CD14-positive monocyte (primary cell): ENCODE measurements around the gene SLC26A9. TPM values are rescaled to one million over a fixed set of nuclear protein-coding genes. Genes with fewer than 3 reads are reported as not detected.

Source experiments
- DNase-seq, 3 donors: peaks; one replicate each; pipeline ENCODE4 v3.0.0-alpha.2; 2011 to 2022
- H2AFZ ChIP-seq: 2 replicates; pipeline ENCODE4 v1.6.0; 2012; ENCODE audit warnings: mild to moderate bottlenecking, low read depth, low read length, inconsistent platforms; ENCODE audit not compliant: insufficient read depth, poor library complexity, severe bottlenecking
- H3K27ac ChIP-seq, 2 donors: 1 replicate in 1 of 2; 2 replicates in 1 of 2; pipeline ENCODE4 v1.5.1; 2012 to 2013; ENCODE audit warnings: low read length in 2 of 2, control low read depth in 1 of 2, inconsistent platforms in 1 of 2, low read depth in 1 of 2, mild to moderate bottlenecking in 1 of 2
- H3K27me3 ChIP-seq, 2 donors: one replicate each; pipeline versions ENCODE4 v1.6.0 to v1.6.1; 2011 to 2013; ENCODE audit warnings: low read length in 2 of 2; ENCODE audit not compliant: control insufficient read depth in 2 of 2, insufficient read depth in 2 of 2
- H3K36me3 ChIP-seq, 2 donors: replicated peaks in 1 of 2; 1 replicate in 1 of 2; 2 replicates in 1 of 2; pipeline versions ENCODE4 v1.5.1 to v1.6.1; 2012 to 2013; ENCODE audit warnings: low read length in 2 of 2, control low read depth in 1 of 2, inconsistent platforms in 1 of 2, mild to moderate bottlenecking in 1 of 2; ENCODE audit not compliant: insufficient read depth in 2 of 2, control insufficient read depth in 1 of 2
- H3K4me1 ChIP-seq, 2 donors: 1 replicate in 1 of 2; 2 replicates in 1 of 2; pipeline versions ENCODE4 v1.5.1 to v1.6.1; 2012 to 2013; ENCODE audit warnings: low read length in 2 of 2, control low read depth in 1 of 2, inconsistent platforms in 1 of 2, mild to moderate bottlenecking in 1 of 2, moderate library complexity in 1 of 2; ENCODE audit not compliant: insufficient read depth in 2 of 2, control insufficient read depth in 1 of 2
- H3K4me2 ChIP-seq: replicated peaks from 2 replicates; pipeline ENCODE3; 2012; ENCODE audit warnings: low read length, moderate library complexity, mild to moderate bottlenecking; ENCODE audit not compliant: poor library complexity, severe bottlenecking; ENCODE audit errors: extremely low read depth
- H3K4me3 ChIP-seq, 3 experiments: fragments of 200-600 bp in 1 of 3; sonication (generic) in 1 of 3; replicated peaks in 1 of 3; 1 replicate in 2 of 3; 2 replicates in 1 of 3; pipeline ENCODE4 v1.5.1; 2011 to 2013; ENCODE audit warnings: low read length in 3 of 3, mild to moderate bottlenecking in 3 of 3, control low read depth in 2 of 3, low read depth in 2 of 3, inconsistent platforms in 1 of 3, moderate library complexity in 1 of 3
- H3K79me2 ChIP-seq: 2 replicates; pipeline ENCODE4 v1.6.0; 2012; ENCODE audit warnings: mild to moderate bottlenecking, control low read depth, inconsistent platforms, low read length, moderate library complexity; ENCODE audit not compliant: insufficient read depth
- H3K9ac ChIP-seq: 2 replicates; pipeline ENCODE4 v1.6.0; 2017; ENCODE audit warnings: low read length, mild to moderate bottlenecking; ENCODE audit not compliant: insufficient read depth, poor library complexity, severe bottlenecking
- H3K9me3 ChIP-seq, 2 donors: replicated peaks in 1 of 2; 1 replicate in 1 of 2; 2 replicates in 1 of 2; pipeline versions ENCODE4 v1.5.1 to v1.6.1; 2012 to 2013; ENCODE audit warnings: low read length in 2 of 2, control low read depth in 1 of 2; ENCODE audit not compliant: control insufficient read depth in 1 of 2, insufficient read depth in 1 of 2
- H4K20me1 ChIP-seq: 2 replicates; pipeline ENCODE4 v1.6.0; 2012; ENCODE audit warnings: mild to moderate bottlenecking, low read length, control low read depth, moderate library complexity; ENCODE audit not compliant: insufficient read depth
- H3K27ac Mint-ChIP-seq, 7 donors: one replicate each; pipeline ENCODE4 v1.8.0; 2020; ENCODE audit warnings: mild to moderate bottlenecking in 7 of 7, mixed read lengths in 7 of 7, moderate library complexity in 6 of 7, inconsistent platforms in 2 of 7
- H3K27me3 Mint-ChIP-seq, 3 donors: one replicate each; pipeline ENCODE4 v1.8.0; 2021 to 2022; ENCODE audit warnings: low read depth in 3 of 3, mild to moderate bottlenecking in 3 of 3, mixed read lengths in 3 of 3, moderate library complexity in 3 of 3, inconsistent platforms in 1 of 3
- H3K36me3 Mint-ChIP-seq, 2 donors: one replicate each; pipeline ENCODE4 v1.8.0; 2020; ENCODE audit warnings: mixed read lengths in 2 of 2, inconsistent platforms in 1 of 2, mild to moderate bottlenecking in 1 of 2
- H3K4me1 Mint-ChIP-seq: one replicate; pipeline ENCODE4 v1.8.0; 2020; ENCODE audit warnings: mild to moderate bottlenecking, mixed read lengths
- H3K4me3 Mint-ChIP-seq, 2 donors: one replicate each; pipeline ENCODE4 v1.8.0; 2020; ENCODE audit warnings: mild to moderate bottlenecking in 2 of 2, mixed read lengths in 2 of 2, moderate library complexity in 1 of 2
- H3K9me3 Mint-ChIP-seq, 7 donors: one replicate each; pipeline ENCODE4 v1.8.0; 2020 to 2022; ENCODE audit warnings: mixed read lengths in 7 of 7, mild to moderate bottlenecking in 6 of 7, moderate library complexity in 6 of 7, inconsistent platforms in 2 of 7
- WGBS: methylation state at CpG from one replicate; pipeline ENCODE4 v1.1.5; 2013; ENCODE audit warnings: missing lambda C conversion rate; ENCODE audit not compliant: insufficient coverage; 5-methylcytosine and 5-hydroxymethylcytosine counted together
- intact Hi-C, 2 donors: fragments of 100-400 bp; cut with micrococcal nuclease; formaldehyde crosslinking; loops; one replicate each; pipeline versions ENCODE4 v1.15.0 to v1.15.1; 2023
- polyA plus RNA-seq, 3 donors: library from polyadenylated mRNA; depleted of rRNA in 1 of 3; unstranded in 2 of 3; stranded (reverse) in 1 of 3; fragments of 300-500 nt in 2 of 3; fragments of >200 nt in 1 of 3; fragmentation: Illumina TruSeq in 2 of 3; gene quantifications; 1 replicate in 2 of 3; 2 replicates in 1 of 3; pipeline ENCODE4 v1.2.3, GENCODE V29; 2012 to 2021
- TF ChIP-seq, protein P1 (sequence below): fragments of 200-600 bp; IDR thresholded peaks from one replicate; pipeline ENCODE4 v1.8.0; 2022; ENCODE audit warnings: antibody characterized with exemption, mild to moderate bottlenecking

The SLC26A9 gene
- polyA plus RNA-seq, 3 donors = 0.04 TPM; not detected in 2

- TF ChIP-seq, protein P1, sequence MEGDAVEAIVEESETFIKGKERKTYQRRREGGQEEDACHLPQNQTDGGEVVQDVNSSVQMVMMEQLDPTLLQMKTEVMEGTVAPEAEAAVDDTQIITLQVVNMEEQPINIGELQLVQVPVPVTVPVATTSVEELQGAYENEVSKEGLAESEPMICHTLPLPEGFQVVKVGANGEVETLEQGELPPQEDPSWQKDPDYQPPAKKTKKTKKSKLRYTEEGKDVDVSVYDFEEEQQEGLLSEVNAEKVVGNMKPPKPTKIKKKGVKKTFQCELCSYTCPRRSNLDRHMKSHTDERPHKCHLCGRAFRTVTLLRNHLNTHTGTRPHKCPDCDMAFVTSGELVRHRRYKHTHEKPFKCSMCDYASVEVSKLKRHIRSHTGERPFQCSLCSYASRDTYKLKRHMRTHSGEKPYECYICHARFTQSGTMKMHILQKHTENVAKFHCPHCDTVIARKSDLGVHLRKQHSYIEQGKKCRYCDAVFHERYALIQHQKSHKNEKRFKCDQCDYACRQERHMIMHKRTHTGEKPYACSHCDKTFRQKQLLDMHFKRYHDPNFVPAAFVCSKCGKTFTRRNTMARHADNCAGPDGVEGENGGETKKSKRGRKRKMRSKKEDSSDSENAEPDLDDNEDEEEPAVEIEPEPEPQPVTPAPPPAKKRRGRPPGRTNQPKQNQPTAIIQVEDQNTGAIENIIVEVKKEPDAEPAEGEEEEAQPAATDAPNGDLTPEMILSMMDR = no peak
- DNase-seq = no peak
- H3K9me3 ChIP-seq = peaks cover 0 to 7% of the 10 kb centered on the region in 2 donors
- peaks cover 5 to 10% of the 10 kb centered on the region in 2 donors for H3K27me3 ChIP-seq
- H4K20me1 ChIP-seq = no peaks in the 10 kb centered on the region
- no peaks in the 10 kb centered on the region for H3K4me1 Mint-ChIP-seq
- H3K79me2 ChIP-seq = no peaks in the 10 kb centered on the region
- intact Hi-C loops = no loop called here
- no peak overlapping the region for H2AFZ ChIP-seq
- H3K27ac ChIP-seq = no peak overlapping the region
- H3K9ac ChIP-seq = no peak overlapping the region
- WGBS = no CpG with 5 or more reads among the region's 2 CpGs
- no peaks in the 10 kb centered on the region for H3K4me1 ChIP-seq
- no peak overlapping the region for H3K4me3 Mint-ChIP-seq
- H3K27ac Mint-ChIP-seq = no peak overlapping the region
- peaks cover 0 to 1% (median 0%) of the 10 kb centered on the region in 7 donors for H3K9me3 Mint-ChIP-seq
- H3K4me3 ChIP-seq = no peak overlapping the region
- H3K36me3 ChIP-seq = no peaks in the 10 kb centered on the region
- H3K4me2 ChIP-seq = no peak overlapping the region
- H3K36me3 Mint-ChIP-seq = no peaks in the 10 kb centered on the region
- peaks cover 0 to 6% (median 3%) of the 10 kb centered on the region in 3 donors for H3K27me3 Mint-ChIP-seq
Measured at GRCh38 chr1:205870236-205870635, 73.0 kb downstream of the SLC26A9 start.

Other genes starting within 250 kb of the SLC26A9 start
- gene NUCKS1, start 193.3 kb downstream of the SLC26A9 start, polyA plus RNA-seq = 1 to 10 TPM; 4.2 to 4.9 (median 4.2) TPM
- gene RAB29, start 168.0 kb downstream of the SLC26A9 start, polyA plus RNA-seq = 10 to 100 TPM; 23.2 to 32.2 (median 31.5) TPM
- 1 to 10 TPM in 2 of 3 donors, under 1 TPM in 1; 0.54 to 2.3 (median 1.1) TPM for gene SLC41A1, start 130.3 kb downstream of the SLC26A9 start, polyA plus RNA-seq
- not detected for gene PM20D1, start 93.3 kb downstream of the SLC26A9 start, polyA plus RNA-seq
- gene RAB7B, start 59.9 kb upstream of the SLC26A9 start, polyA plus RNA-seq = under 1 TPM; 0.41 to 0.52 (median 0.47) TPM
- gene CTSE, start 80.4 kb upstream of the SLC26A9 start, polyA plus RNA-seq = not detected
- not detected for gene RHEX, start 109.7 kb upstream of the SLC26A9 start, polyA plus RNA-seq
- not detected for gene AVPR1B, start 173.9 kb upstream of the SLC26A9 start, polyA plus RNA-seq